Measurements from ENCODE around the gene C1orf116.
"Not testable (repeated sequence)": the region's sequence is repeated elsewhere in the genome, so short reads cannot be mapped to it uniquely, and the experiment has no call there.

The C1orf116 gene

DNA sequence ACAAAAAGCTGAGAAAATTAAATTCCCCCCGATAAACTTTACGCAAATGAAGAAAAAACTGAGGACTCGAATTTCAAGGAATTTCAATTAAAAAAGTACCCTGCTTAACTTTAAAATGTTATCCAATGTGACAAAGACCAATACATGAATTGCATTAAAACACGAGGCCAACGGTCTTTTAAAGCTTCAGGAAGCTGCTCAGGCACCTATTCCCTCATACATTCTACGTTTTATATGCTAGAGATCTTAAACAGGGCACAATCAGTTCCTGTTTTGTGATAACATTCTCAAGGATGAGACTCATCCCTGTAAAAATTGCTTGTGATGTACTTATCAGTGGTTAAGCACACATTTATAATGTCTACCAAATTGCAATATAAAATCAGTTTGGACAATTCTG lies 15.5 kb upstream of the C1orf116 start:
- TF ChIP-seq GLIS3 (CRISPR knock-in tag; IDR thresholded peaks at IDR 0.05) = no peak
- TF ChIP-seq SNAI2 (CRISPR knock-in tag; IDR thresholded peaks at IDR 0.05) = no peak
- TF ChIP-seq ISL1 (CRISPR knock-in tag; IDR thresholded peaks at IDR 0.05) = no peak
- no peak for TF ChIP-seq TSHZ2 (CRISPR knock-in tag; IDR thresholded peaks at IDR 0.05)
- no peak for TF ChIP-seq RARB (CRISPR knock-in tag; IDR thresholded peaks at IDR 0.05)
- no peak for TF ChIP-seq ZFP3 (CRISPR knock-in tag; IDR thresholded peaks at IDR 0.05)
- TF ChIP-seq ESRRG (CRISPR knock-in tag; IDR thresholded peaks at IDR 0.05) = no peak
- no peak for TF ChIP-seq ZNF8 (CRISPR knock-in tag; IDR thresholded peaks at IDR 0.05)
- TF ChIP-seq ARNTL (CRISPR knock-in tag; IDR thresholded peaks at IDR 0.05; ENCODE audit: borderline replicate concordance, low read depth) = no peak
- no peak for TF ChIP-seq PPARA (CRISPR knock-in tag; IDR thresholded peaks at IDR 0.05; ENCODE audit: borderline replicate concordance)
- TF ChIP-seq ZC3H10 (CRISPR knock-in tag; IDR thresholded peaks at IDR 0.05) = no peak
- TF ChIP-seq TOX (CRISPR knock-in tag; IDR thresholded peaks at IDR 0.05; ENCODE audit: borderline replicate concordance) = no peak
- TF ChIP-seq, protein P1, sequence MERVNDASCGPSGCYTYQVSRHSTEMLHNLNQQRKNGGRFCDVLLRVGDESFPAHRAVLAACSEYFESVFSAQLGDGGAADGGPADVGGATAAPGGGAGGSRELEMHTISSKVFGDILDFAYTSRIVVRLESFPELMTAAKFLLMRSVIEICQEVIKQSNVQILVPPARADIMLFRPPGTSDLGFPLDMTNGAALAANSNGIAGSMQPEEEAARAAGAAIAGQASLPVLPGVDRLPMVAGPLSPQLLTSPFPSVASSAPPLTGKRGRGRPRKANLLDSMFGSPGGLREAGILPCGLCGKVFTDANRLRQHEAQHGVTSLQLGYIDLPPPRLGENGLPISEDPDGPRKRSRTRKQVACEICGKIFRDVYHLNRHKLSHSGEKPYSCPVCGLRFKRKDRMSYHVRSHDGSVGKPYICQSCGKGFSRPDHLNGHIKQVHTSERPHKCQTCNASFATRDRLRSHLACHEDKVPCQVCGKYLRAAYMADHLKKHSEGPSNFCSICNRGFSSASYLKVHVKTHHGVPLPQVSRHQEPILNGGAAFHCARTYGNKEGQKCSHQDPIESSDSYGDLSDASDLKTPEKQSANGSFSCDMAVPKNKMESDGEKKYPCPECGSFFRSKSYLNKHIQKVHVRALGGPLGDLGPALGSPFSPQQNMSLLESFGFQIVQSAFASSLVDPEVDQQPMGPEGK (CRISPR knock-in tag; IDR thresholded peaks at IDR 0.05; ENCODE audit: borderline replicate concordance) = no peak
- TF ChIP-seq ZNF565 (CRISPR knock-in tag; conservative IDR thresholded peaks at IDR 0.05; ENCODE audit: low read depth) = no peak
- no peak for TF ChIP-seq TCF4 (CRISPR knock-in tag; IDR thresholded peaks at IDR 0.05; ENCODE audit: borderline replicate concordance)
- no peak for TF ChIP-seq CSRNP3 (CRISPR knock-in tag; IDR thresholded peaks at IDR 0.05)
- no peak for ATAC-seq

DNA sequence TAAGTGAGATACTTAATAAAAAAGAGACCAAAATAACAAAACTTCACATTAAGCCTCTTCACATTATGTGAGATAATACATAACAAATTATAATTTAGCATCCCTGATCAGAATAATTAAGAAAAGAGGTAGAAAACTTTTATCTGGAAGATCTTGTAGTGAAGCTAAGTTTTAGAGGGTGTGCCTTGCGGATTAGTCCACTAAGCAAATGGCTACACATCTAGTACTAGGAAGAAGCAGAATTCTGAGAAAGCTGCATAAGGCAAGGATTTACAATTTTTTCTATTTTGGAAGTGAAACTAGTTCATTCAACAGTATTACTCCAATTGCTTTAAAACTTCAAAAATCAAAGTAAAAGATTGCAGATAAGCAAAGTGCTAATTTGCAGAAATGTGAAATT lies 14.9 kb upstream of the C1orf116 start:
- TF ChIP-seq OSR1 (CRISPR knock-in tag; IDR thresholded peaks at IDR 0.05) = no peak
- TF ChIP-seq, protein P1 (CRISPR knock-in tag; IDR thresholded peaks at IDR 0.05; ENCODE audit: borderline replicate concordance) = no peak
- TF ChIP-seq ZFP3 (CRISPR knock-in tag; IDR thresholded peaks at IDR 0.05) = no peak
- no peak for ATAC-seq

DNA sequence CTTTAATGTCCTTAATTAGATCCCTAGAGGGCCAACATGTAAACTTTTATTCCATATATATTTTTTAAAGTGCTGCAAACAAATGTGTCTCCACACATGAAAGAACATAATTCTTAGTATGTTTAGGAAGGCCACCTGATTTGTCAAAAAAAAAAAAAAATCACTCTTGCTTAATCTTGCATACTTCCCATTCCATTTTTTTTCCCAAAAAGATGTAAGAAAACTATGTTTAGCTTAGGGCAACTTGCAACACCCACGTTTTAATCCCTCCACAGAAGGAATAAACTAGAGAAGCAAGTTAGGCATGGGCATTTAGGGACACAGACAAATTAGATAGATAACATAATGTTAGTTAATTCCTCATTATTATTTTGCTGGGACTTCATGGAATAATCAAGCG lies 12.9 kb upstream of the C1orf116 start:
- TF ChIP-seq RARB (CRISPR knock-in tag; IDR thresholded peaks at IDR 0.05) = no peak
- ATAC-seq = no peak

DNA sequence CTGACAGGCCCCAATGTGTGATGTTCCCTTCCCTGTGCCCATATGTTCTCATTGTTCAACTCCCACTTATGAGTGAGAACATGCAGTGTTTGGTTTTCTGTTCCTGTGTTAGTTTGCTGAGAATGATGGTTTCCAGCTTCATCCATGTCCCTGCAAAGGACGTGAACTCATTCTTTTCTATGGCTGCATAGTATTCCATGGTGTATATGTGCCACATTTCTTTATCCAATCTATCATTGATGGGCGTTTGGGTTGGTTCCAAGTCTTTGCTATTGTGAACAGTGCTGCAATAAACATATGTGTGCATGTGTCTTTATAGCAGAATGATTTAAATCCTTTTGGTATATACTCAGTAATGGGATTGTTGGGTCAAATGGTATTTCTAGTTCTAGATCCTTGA lies 8.8 kb upstream of the C1orf116 start:
- ATAC-seq = not testable (repeated sequence)

DNA sequence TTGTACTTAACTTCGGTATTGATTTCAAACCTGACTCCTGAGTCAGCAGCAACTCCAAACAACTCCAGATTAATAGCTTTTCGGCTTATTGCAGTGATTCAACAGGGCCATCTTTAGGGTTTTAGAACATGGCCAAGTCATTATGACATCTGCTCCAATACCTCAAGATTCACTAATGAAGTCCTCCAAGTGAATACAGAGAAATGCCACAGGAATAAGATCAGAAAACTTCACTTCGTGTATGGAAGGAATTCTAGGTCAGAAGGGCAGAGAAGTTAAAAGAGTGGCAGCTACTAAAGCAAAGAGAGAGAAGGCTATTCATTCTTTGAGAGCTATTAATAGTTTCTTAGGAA lies 7.6 kb upstream of the C1orf116 start:
- ATAC-seq = peak; percentile 73
- TF ChIP-seq PPARA (CRISPR knock-in tag; IDR thresholded peaks at IDR 0.05; ENCODE audit: borderline replicate concordance) = no peak
- TF ChIP-seq, protein P1 (CRISPR knock-in tag; IDR thresholded peaks at IDR 0.05; ENCODE audit: borderline replicate concordance) = no peak
- TF ChIP-seq CSDC2 (CRISPR knock-in tag; IDR thresholded peaks at IDR 0.05) = no peak
- TF ChIP-seq OSR1 (CRISPR knock-in tag; IDR thresholded peaks at IDR 0.05) = no peak
- no peak for TF ChIP-seq ESRRG (CRISPR knock-in tag; IDR thresholded peaks at IDR 0.05)
- no peak for TF ChIP-seq RARB (CRISPR knock-in tag; IDR thresholded peaks at IDR 0.05)
- TF ChIP-seq CSRNP3 (CRISPR knock-in tag; IDR thresholded peaks at IDR 0.05) = no peak
- TF ChIP-seq TCF4 (CRISPR knock-in tag; IDR thresholded peaks at IDR 0.05; ENCODE audit: borderline replicate concordance) = no peak
- TF ChIP-seq, protein P2, sequence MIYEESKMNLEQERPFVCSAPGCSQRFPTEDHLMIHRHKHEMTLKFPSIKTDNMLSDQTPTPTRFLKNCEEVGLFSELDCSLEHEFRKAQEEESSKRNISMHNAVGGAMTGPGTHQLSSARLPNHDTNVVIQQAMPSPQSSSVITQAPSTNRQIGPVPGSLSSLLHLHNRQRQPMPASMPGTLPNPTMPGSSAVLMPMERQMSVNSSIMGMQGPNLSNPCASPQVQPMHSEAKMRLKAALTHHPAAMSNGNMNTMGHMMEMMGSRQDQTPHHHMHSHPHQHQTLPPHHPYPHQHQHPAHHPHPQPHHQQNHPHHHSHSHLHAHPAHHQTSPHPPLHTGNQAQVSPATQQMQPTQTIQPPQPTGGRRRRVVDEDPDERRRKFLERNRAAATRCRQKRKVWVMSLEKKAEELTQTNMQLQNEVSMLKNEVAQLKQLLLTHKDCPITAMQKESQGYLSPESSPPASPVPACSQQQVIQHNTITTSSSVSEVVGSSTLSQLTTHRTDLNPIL (CRISPR knock-in tag; IDR thresholded peaks at IDR 0.05; ENCODE audit: low read depth) = no peak
- TF ChIP-seq ZFP3 (CRISPR knock-in tag; IDR thresholded peaks at IDR 0.05) = no peak
- no peak for TF ChIP-seq BACH2 (CRISPR knock-in tag; IDR thresholded peaks at IDR 0.05; ENCODE audit: borderline replicate concordance)
- no peak for TF ChIP-seq ZC3H10 (CRISPR knock-in tag; IDR thresholded peaks at IDR 0.05)
- TF ChIP-seq ZNF565 (CRISPR knock-in tag; conservative IDR thresholded peaks at IDR 0.05; ENCODE audit: low read depth) = no peak
- no peak for TF ChIP-seq ARNTL (CRISPR knock-in tag; IDR thresholded peaks at IDR 0.05; ENCODE audit: borderline replicate concordance, low read depth)

All from SK-N-SH treated with all-trans-retinoic acid at 6 μM for 48 hours (cell line).